Measurements from ENCODE around the gene PEPD.

DNA sequence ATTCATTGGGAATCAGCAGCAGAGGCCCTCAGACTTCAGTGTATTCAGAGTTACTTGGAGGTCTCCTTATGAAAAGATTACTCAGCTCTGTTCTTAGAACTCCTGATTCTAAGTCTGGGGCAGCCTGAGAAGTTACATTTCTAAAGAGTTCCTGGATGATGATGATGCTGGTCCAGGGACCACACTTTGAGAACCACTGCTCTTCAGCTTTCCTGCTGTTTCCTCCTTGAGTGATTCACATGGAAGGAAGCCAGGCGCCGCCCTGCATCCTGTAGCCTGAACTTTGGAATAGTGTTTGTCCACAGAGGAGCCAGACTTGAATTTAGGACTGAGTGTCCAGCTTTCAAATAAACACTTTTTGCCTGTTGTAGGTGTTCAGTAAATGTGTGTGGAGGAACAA lies 145.2 kb downstream of the PEPD start:
- no peak for TF ChIP-seq POLR2A (IDR thresholded peaks at IDR 0.05; ENCODE audit: low read length)
- TF ChIP-seq GATA1 (IDR thresholded peaks at IDR 0.05; ENCODE audit: low read depth, low read length): no peak

Measured in erythroblast (primary cell).